HG03095 (cell line): ENCODE results near the gene CCDC138.

Experiments used
- ATAC-seq: cut with Tn5 transposase; IDR thresholded peaks from one replicate; pipeline ENCODE4 v1.9.1; 2021; ENCODE audit warnings: moderate library complexity; ENCODE audit not compliant: unreplicated experiment

The CCDC138 gene

GRCh38 chr2:108894766-108895165 is 108.2 kb downstream of the CCDC138 start:
- ATAC-seq: no peak

- ATAC-seq: no peak
Observed at GRCh38 chr2:108895188-108895587, 108.6 kb downstream of the CCDC138 start.

DNA sequence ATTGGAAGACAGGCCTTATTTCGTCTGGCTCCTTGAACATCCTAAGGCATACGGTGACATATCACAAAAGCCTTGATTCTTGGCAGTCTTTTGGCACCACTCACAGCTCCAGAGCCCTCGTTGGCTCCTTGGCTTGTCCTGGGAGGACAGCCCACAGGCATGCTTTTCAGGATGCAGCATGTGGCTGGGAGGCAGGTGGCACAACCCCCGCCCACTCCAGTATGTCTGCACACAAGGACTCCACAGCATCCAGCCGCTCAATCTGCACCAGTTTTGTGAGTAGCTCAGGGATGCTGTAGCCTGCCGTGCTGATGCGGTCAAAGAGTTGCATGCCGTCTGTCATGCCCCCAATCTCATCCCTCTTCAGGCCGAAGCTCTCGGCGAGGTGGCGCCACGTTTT is 110.2 kb downstream of the CCDC138 start:
- ATAC-seq: no peak

GRCh38 chr2:108898315-108899082 is 111.9 kb downstream of the CCDC138 start:
- no peak for ATAC-seq

DNA sequence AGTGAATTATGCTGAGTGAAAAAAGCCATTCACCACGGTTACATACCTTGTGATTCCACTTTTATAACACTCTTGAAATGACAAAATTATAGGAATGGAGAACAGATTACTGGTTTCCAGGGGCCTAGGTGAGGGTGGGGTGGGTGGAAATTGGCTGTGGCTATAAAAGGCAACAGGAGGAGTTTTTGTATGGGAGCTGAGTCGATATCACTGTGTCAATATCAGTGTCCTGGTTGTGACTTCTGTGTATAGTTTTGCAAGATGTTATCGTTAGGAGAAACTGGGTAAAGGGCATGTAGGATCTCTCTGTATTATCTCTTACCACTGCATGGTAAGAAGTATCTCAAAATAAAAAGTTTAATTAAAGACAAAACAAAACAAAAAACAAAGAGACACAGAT is 118.1 kb downstream of the CCDC138 start:
- ATAC-seq: no peak

GRCh38 chr2:108905176-108905575 is 118.6 kb downstream of the CCDC138 start:
- ATAC-seq: no peak

- no peak for ATAC-seq
Observed at GRCh38 chr2:108905906-108906305, 119.3 kb downstream of the CCDC138 start.

- ATAC-seq: no peak
Observed at GRCh38 chr2:108906403-108907077, 120.0 kb downstream of the CCDC138 start.

DNA sequence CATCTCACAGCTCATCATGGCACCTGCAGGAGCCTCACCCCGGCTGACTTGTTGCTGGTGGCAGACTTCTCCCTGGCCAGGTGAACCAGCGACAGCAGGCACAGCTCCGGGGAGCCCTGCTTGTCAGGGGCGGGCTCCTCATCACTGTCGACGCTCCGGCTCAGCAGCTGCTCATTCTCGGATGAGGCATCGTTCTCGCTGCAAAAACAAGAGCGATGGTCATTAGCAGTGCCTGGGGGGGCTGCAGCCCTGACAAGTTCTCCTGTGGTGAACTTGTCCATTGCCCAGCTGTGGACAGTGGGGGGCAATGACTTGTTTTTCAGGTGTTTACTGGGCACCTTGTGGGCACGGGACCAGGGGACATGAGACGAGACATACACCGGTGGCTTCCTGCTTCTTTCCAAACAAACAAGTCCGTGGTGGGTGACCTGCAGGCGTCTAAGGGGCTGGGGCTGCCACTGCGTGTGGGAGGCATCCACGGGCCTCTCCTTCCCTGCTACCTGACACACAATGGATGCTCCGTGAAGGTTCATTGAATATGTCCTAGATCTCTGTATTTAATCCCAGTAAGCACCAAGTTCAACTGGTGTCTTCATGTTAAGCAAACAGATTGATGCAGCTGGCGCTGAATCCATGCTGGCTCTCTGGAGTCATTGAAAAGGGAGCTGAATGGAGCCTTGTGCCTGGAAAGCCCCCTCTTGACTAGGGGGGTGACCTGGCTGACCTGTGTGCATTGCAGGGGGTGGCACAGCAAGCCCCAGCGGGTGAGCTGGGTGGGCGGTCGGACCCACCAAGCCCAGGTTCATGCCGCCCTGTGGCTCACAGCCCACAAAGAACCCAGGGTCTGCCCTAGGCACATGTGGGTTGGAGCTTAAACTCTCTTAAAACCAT is 121.5 kb downstream of the CCDC138 start:
- no peak for ATAC-seq

DNA sequence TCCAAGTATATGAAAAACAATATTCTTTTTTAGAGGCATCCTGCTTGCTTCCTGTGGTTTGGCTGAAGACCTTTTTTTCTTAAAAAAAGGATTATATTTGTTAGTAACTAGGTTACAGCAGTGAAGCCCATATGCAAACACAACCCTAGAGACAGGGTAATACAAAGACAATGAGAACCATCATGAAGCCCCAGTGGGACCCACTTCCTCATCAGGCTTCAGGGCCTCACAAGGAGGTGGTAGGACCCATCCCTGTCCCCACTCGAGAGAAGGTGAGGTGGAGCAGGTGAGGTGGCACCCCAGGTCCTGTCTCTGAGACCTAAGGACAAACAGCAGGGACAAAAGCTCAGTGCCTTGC is 122.1 kb downstream of the CCDC138 start:
- no peak for ATAC-seq

DNA sequence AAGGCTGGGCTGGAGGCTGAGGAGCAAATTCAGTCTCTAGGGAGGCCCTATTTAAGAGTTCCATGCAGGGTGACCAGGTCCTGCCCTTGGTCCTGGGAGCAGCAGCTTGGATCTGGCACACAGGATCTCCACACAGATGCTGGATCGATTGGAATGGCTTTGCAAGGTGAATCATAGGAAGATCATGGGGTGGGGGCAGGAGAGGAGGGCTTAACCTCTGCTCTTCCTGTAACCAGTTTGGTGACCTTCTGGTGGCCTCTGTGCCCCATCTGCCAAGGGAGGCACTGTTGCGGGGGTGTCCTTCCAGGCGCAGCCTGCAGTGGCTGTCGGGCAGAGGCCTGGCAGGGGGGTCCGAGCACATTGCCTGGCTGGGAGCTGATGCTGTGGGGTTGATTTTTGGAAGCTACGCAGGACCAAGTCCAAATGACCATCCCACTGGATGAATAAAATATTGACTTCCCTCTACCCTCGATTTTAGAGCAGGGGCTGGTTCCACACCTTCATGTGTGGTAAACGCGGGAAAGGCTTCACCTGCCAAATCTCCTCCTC is 122.8 kb downstream of the CCDC138 start:
- ATAC-seq: no peak

DNA sequence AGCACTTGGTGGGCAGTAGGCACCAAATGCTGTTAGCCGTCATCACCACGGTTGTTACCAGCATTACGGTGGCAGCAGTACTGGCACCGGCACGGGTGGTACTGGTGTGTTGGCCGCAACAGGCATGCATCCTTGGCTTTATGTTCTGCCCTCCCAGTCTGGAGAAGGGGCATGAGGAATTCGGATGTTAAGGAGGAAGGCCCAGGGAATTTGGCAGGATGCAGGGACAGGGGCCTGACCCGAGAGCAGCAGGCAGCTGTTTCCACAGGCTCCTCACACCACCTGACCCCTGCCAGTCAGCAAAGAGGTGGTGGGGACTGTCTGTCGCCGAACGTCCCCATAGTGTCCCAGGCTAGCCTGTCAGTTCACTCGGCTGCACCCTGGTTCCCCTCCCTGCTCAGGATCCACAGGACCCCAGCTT is 123.5 kb downstream of the CCDC138 start:
- no peak for ATAC-seq

GRCh38 chr2:108910541-108911396 is 124.2 kb downstream of the CCDC138 start:
- ATAC-seq: no peak

- ATAC-seq: no peak
Observed at GRCh38 chr2:108911401-108911800, 124.8 kb downstream of the CCDC138 start.

DNA sequence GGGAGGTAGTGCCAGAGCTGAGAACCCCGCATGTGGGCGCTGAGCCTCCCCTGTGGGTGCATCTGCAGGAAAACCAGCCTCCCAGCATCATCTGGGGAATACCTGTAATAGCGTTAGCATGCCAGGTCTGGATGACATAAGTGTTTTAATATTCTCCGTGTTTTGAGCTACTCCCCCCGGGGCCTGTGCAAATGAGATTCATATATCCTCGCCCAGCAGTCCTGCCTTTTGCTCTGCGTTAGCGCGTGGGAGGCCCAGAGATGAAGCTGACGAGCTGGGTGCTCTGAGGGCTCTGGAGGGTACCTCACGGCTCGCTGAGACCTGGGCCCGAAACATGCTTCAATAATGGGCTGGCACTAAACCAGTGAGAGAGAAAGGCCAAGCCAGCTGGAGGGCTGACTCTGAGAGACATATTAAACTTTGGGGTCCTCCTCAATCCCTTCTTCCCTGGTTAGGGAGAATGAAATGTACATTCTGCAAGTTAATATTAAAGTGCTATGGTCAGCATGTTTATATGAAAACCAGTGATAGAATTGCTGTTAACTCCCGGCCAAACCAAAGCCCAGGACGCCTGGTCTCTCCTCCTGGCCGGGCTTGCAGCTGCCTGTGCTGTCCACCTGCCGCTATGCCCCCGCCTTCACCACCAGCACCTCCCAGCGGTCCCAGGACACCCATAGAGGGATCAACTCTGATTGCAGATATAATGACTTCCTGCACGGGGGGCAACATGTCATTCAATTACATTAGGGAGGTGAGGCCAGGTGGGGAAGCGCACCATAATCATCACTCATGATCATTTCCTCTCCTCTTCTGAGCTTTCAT is 125.4 kb downstream of the CCDC138 start:
- no peak for ATAC-seq

DNA sequence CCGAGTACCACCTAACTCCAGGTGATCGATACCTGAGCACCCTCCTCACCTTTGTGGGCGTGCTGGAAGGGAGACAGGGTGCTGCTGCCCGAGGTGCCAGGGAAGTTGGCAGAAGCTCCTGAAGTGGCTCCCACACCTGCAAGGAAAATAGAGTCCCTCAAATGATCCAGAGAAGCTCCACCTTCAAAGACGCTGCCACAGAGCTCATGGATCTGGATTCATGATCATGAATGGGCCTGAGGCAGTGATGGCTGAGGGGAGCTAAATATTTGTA is 126.0 kb downstream of the CCDC138 start:
- ATAC-seq: no peak

DNA sequence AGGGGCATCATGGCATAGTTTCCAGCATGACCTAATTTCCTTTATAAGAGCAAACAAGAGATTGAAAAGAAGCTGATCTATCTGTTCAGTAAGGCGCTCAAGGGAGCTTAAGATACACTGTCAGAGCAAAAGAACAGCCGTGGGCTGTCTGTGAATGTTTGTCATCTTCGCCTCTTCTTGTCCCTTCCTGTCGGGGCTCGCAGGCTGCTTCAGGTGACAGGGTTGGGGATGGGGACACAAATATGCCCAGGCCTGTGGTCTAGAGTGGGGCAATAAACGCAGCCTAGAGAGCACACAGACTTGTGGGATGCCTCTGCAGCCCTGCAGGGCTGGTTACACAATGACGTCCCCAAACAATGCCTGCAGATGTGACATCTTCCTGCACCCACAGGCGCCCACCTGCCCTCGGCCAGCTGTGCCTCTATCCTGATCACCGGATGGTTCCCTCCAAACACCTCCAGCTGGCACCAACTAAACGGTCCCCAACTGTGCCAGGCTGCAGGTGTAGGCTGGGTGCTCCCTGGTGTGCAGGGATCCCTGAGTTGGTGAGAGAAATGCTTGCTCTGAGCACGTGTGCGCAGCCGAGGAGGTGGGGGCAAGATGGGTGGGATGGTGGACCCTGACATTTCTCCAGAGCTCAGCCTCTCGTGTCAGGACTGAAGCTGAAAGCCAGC is 129.7 kb downstream of the CCDC138 start:
- no peak for ATAC-seq

DNA sequence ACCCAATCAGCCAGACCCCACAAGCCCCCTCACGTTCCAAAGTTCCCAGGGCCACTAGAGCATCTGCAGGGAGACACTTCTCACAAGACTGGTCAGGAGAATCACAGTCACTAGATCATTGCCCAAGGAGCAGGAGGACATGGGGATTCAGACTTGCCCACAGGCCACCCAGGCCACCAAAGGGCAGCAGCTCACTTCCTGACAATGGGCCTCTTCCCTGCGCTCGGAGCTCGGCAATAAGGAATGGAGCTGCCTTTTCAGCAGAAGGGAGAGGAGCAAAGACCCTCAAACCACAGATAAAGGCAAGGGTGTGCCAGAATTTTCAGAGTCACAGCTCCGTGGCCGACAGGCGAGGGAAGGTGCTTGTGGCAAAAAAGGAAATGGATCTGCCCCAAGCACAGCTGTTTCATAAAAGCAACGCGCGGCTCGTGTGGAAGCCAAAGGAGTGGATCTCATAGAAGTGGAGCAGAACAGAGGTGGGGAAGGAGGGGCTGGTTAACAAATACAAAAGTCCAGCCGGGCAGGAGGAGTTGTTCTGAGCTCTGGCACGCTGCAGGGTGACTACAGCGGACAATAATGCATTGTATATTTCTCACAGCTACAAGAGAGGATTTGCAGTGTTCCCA is 130.3 kb downstream of the CCDC138 start:
- no peak for ATAC-seq

DNA sequence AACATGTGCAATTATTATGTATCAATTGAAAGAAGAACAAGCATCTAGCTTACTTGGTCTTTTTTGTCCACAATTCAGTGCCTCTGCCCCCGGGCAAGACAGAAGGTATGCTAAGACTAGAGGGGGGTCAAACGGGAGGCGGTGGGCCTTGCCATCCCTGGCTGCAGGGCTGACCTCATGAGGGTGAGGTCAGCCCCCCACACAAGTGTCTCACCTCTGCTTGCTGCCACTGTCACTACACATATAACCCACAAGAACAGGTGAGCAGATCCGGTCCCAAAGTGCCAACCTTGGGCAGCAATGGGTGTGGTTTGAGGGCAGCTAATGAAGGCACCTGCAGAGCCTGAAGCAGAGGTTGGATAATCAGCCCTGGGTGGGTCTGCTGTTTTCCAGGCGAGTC is 131.0 kb downstream of the CCDC138 start:
- no peak for ATAC-seq
